22Rv1 (cell line): ENCODE results near the gene TTC28.

Experiments used
- H3K27ac ChIP-seq: fragments of 450-650 bp; 2 replicates; pipeline ENCODE4 v1.5.1; 2017
- ZFX ChIP-seq: fragments of 450-650 bp; IDR thresholded peaks from 2 replicates; pipeline ENCODE4 v1.6.1; 2017; ENCODE audit warnings: antibody characterized with exemption, borderline replicate concordance
- TF ChIP-seq, protein P1 (sequence below): fragments of 450-650 bp; IDR thresholded peaks from 2 replicates; pipeline ENCODE4 v1.5.1; 2017; ENCODE audit warnings: mild to moderate bottlenecking

Gene TTC28

DNA sequence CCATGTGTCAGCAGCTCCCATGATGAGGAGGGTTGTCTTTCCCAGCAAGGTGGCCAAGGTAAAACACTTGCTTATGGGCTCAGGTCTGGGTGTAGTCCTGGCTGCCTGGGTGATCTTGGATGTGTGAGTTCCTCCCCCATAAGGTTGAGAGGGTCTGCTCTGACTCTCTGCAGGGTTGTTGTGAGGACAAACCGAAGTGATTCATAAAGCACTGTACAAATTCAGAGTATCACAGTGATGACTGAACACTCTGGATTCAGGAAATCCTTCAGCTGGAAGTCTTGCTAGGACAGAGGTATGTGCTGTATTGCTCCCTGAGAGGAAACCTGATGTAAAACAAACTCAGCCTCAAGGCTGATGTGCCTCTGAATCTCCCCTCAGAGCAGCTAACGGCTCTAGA, 539.7 kb downstream of the TTC28 start:
- no peak overlapping the region for H3K27ac ChIP-seq
- TF ChIP-seq, protein P1, sequence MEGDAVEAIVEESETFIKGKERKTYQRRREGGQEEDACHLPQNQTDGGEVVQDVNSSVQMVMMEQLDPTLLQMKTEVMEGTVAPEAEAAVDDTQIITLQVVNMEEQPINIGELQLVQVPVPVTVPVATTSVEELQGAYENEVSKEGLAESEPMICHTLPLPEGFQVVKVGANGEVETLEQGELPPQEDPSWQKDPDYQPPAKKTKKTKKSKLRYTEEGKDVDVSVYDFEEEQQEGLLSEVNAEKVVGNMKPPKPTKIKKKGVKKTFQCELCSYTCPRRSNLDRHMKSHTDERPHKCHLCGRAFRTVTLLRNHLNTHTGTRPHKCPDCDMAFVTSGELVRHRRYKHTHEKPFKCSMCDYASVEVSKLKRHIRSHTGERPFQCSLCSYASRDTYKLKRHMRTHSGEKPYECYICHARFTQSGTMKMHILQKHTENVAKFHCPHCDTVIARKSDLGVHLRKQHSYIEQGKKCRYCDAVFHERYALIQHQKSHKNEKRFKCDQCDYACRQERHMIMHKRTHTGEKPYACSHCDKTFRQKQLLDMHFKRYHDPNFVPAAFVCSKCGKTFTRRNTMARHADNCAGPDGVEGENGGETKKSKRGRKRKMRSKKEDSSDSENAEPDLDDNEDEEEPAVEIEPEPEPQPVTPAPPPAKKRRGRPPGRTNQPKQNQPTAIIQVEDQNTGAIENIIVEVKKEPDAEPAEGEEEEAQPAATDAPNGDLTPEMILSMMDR: no peak
- TF ChIP-seq ZFX: no peak

DNA sequence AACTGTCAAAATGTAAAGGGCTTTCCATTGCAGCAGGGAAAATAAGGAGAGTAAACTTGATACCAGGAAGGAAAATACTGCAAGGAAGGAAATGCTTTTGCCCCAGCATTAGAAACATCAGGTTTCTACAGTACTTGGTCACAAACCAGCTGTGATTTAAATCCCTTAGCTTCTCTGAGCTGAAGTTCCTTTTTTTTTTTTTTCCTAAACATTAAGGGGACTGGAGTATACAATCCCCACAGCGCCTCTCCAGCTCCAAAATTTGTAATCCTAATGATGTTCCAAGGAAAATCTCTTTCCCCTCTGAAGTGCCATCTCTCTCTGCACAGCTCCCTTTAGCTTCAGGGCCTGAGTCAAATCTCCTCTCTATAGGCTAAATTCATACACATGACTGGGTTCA, 540.1 kb downstream of the TTC28 start:
- TF ChIP-seq, protein P1: no peak
- H3K27ac ChIP-seq: no peak overlapping the region

DNA sequence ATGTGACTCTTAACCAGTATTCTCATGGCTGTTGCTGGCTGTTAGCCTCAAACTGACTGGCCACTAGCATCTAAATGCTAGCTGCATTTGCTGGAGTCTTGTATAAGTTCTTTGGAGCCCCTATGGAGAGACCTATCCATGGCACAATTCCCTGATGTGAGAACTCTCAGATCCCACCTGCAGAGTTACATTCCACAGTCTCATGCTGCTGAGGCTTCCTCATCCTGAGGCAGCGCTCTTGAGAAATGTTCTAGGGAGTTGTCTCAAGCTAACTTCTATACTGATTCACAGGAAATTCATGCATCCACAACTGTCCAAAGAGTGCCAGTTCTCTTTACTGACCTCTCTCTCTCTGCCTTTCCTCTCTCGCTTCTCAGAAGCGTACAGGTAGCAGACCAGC, 542.6 kb downstream of the TTC28 start:
- TF ChIP-seq, protein P1: no peak
- TF ChIP-seq ZFX: no peak
- H3K27ac ChIP-seq: no peak overlapping the region

DNA sequence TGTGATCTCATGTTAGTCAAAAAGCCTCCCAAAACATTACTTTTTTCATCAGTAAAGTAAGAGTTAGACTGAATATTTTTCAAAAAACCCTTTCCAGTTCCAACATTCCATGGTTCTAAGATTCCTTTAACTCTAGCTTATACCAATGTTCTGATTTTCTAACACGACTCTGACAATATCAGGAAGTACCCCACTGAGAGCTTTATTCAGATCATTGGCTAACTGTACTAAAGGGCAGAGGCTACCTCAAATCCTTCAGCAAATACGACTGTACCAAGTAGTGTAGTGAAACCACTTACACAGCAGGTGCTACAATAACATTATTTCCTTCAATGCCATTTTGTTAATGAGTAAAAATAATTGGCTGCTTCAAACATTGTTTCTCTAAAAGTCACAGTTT, 547.2 kb downstream of the TTC28 start:
- no peak for TF ChIP-seq ZFX
- TF ChIP-seq, protein P1: no peak
- no peak overlapping the region for H3K27ac ChIP-seq

DNA sequence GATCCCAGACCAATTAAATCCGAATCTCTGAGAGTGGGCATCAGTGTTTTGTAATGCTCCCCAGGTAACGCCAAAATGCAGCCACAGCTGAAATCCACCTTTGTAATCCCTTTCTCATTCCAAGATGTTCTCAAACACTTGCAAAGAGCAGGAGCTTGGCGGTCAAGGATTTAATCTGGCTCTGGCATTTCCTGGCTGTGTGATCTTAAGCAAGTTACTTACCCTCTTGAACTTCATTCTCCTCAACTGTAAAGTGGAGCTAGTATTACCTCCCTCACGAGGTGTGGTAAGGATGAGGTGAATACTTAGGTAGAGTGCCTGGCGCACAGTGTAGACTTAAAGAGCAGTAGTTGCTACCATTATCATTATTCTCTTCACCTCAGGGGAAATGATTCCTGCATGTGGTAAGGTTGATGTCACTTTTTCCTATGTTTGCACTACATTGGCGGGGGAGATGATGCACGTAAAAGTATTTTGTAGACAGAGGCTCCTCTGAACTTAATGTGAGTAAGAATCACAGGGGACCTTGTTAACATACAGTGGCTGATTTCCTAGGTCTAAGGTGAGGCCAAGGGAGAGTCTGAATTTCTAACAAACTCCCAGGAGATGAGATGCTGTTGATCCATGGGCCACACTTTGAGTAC, 550.2 kb downstream of the TTC28 start:
- H3K27ac ChIP-seq: no peak overlapping the region
- TF ChIP-seq, protein P1: no peak
- TF ChIP-seq ZFX: no peak

DNA sequence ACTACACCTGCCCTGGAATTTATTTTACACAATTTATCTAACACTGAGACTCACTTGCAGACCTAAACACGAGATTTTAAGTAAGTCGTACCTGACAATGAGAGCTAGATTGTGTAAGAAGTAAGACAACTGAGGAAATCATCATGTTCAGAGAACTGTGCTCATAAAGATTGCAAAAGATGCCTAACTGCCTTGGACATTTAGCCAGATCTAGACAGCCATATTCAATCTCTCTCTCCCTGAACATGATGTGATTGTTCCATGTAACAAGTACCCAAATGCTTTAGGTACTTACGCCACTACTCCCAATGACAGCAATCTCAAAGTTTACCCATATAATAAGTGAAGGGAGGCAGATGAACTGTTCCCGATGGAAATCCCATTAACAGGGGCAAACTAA, 550.8 kb downstream of the TTC28 start:
- no peak for TF ChIP-seq ZFX
- TF ChIP-seq, protein P1: no peak
- no peak overlapping the region for H3K27ac ChIP-seq

DNA sequence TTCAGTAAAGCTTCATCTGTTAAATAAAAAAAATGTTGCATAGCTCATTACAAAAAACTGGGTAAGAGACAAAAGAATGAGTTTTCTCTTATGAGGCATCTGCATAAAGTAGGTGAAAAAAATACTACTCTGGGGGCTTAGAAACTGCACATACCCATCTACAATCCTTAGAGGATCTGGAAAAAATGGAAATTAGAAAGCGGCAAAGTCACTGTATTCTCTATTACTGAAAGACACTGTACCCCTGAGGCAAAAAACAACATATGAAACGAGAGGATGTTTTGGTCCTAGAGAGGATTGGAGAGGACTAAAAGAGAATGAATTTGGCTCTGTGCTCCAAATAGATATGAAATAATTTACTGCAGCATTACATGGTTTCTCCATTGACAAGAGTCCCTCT, 553.8 kb downstream of the TTC28 start:
- H3K27ac ChIP-seq: no peak overlapping the region
- TF ChIP-seq, protein P1: no peak
- no peak for TF ChIP-seq ZFX
